AG04449 (cell line): ENCODE measurements around the gene RTKN.
"Not testable (repeated sequence)": the region's sequence is repeated elsewhere in the genome, so short reads cannot be mapped to it uniquely, and the experiment has no call there.

Experiments
- CTCF ChIA-PET: fragments of 350-600 bp; formaldehyde crosslinking; extraction: SDS; loops from one replicate; lab custom pipeline; 2021; ENCODE audit warnings: antibody characterized with exemption; lab: Yijun Ruan, JAX
- POLR2A ChIA-PET: fragments of 400-600, 350-600 bp; formaldehyde crosslinking; extraction: SDS; loops from one replicate; lab custom pipeline; 2020; ENCODE audit warnings: antibody characterized with exemption, inconsistent platforms; lab: Yijun Ruan, JAX
- DNase-seq: peaks from one replicate; pipeline ENCODE4 v3.0.0-alpha.2; 2010; ENCODE audit warnings: low read depth, low spot score
- H3K4me3 ChIP-seq: 2 replicates; pipeline ENCODE4 v1.5.1; 2011; ENCODE audit warnings: low read depth, mild to moderate bottlenecking, control low read depth, low read length
- CTCF ChIP-seq: IDR thresholded peaks from one replicate; pipeline ENCODE4 v1.5.1; 2011; ENCODE audit warnings: mild to moderate bottlenecking, moderate library complexity, low read length, control low read depth, inconsistent platforms; ENCODE audit not compliant: insufficient read depth; ENCODE audit errors: missing control alignments

Gene RTKN

GRCh38 chr2:74447230-74447999 is 5.7 kb upstream of the RTKN start:
- no peak for TF ChIP-seq CTCF
- ChIA-PET CTCF (no interaction called here), POLR2A (no interaction called here)
- DNase-seq = no peak
- H3K4me3 ChIP-seq = no peak overlapping the region

DNA sequence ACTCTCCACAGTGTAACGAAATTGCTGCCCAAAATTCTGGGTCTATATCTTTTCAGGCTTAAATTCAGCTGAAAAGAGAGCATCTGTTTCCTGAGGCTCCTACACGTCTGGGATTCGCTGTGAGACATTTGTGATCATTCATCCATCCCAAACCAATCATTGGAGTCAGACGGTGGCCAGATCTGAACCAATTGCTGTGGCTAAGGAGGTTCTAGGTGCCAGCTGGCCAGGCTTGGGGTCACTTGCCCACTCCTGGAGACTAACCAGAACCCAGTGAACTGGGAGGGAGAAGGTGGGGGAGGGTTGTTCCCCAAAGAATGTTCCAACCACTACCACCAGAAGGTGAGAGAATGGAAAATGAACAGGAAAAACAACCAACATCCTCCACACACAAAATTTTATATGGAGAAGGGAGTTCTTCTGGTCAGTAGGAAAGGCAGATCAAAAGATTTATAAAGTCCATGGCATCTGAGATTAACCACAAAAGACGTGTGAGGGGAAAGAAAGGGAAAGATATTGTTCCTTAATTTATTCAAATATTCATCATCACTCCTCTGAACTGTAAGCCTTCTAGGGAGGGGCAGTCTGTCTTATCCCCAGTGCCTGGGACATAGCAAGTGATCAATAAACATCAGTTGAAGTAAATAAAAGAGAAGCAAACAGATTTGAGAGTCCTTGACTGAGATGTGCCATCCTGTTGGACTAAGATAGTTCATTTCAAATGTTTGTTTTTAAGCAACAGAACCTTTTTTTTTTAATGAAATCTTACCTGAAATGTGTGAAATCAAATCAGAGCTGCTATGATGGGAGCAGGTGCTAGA is 3.0 kb upstream of the RTKN start:
- POLR2A ChIA-PET = interaction anchor here (1.3 kb wide), 1 partner anchor 14 kb away, joined by 4 read pairs; the partner anchor contains the start of gene WBP1
- H3K4me3 ChIP-seq = no peak overlapping the region
- TF ChIP-seq CTCF = no peak
- DNase-seq = no peak
- CTCF ChIA-PET = interaction anchor here (1.0 to 2.4 kb wide), 2 partner anchors 10 to 53 kb away, joined by 3 to 10 read pairs; no protein-coding TSS in a partner anchor

DNA sequence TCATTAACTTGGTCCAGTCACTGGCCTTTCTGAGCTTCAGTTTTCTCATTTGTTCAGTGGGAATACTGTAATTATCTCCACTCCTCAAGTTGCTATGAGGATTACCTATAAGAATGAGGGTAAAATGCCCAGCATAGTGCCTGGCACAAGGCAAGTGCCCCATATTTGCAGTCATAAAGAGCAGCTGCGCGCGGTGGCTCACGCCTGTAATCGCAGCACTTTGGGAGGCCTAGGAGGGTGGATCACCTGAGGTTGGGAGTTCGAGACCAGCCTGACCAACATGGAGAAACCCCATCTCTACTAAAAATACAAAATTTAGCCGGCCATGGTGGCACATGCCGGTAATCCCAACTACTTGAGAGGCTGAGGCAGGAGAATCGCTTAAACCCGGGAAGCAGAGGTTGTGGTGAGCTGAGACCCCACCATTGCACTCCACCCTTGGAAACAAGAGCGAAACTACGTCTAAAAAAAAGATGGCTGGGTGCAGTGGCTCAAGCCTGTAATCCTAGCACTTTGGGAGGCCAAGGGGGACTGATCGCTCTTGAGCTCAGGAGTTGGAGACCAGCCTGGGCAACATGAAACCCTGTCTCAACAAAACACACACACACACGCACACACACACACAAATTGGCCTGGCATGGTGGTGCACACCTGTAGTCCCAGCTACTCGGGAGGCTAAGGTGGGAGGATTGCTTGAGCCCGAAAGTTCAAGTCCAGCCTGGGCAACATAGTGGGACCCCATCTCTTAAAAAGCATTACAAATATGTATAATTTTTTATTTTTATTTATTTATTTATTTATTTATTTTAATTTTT is 953 bp upstream of the RTKN start:
- POLR2A ChIA-PET, DNase-seq, H3K4me3 ChIP-seq: not testable (repeated sequence)
- CTCF ChIA-PET = interaction anchor here (1.2 to 1.5 kb wide), 4 partner anchors 12 to 53 kb away, joined by 3 to 4 read pairs (median 4); partner anchors contain the start of gene INO80B

DNA sequence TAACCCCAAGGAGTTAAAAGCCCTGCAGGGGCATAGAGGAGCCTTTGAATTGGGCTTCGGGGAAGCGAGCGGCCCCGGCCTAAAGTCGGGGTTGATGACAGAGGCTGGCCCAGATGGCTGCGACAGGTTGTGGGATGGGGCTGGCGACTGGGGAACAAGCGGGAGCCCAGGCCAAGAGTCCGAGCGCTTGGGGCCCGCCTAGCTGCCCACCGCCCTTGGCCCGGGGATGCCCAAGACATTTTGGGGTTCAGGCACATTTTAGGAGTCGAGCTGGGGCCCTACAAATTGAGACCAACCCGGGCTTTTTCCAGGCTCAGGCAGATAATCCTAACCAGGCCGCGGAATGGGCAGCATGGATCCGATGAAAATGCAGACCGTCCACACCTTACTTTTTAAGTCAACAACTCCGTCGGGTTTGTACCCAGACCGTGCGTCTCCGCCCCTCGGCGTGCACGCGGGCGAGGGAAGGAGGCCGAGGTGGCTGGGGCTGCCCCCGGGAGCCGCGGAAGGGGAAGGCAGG is 507 bp downstream of the RTKN start:
- TF ChIP-seq CTCF = no peak
- ChIA-PET CTCF (interaction anchor here (1.2 to 2.7 kb wide), 4 partner anchors 10 to 106 kb away, joined by 6 to 16 read pairs (median 8); partner anchors contain the start of gene INO80B), POLR2A (no interaction called here)
- DNase-seq = no peak
- no peak overlapping the region for H3K4me3 ChIP-seq

DNA sequence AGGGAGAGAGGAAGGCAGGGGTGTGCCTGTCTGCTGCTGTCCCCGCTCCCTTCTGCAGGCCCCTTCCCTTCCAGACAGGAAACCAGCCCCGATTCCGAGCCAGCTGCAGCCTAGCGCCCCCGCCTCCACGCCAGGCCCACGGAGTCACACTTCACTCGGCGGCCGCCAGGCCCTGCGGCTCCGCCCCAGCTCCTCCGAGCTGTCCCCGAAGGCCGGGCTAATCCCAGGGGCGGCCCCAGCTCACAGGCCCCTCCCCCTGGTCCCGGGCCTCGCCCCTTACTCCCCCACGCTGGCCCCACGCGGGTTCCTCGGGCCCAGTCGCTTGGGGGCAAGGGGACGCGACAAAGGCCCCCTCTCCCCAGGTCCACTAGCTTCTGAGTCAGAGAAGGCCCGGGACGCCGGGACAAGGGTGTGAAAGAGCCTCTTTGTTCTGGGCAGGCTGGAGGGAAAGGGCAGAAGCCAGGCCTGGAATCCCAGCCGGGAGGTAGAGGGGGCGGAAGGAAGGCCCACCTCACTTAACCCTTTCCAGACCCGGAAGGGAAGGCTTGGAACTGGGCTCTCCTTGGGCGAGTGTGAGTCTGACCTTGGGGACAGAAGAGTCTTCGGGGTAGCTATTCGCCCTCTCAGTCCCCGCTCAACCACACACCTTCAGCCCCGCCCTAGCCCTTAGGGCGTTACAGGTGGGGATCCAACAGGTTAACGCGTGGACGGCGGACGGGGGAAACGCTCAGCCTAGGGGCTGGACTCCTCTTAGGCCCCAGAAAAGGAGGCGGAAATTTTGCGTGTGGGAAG is 1.2 kb downstream of the RTKN start:
- peak; percentile 49 for TF ChIP-seq CTCF
- POLR2A ChIA-PET = interaction anchor here (0.6 to 1.1 kb wide), 5 partner anchors 13 to 35 kb away, joined by 3 to 8 read pairs (median 3); partner anchors contain the start of genes INO80B and WBP1
- H3K4me3 ChIP-seq = peak overlapping the region; percentile 71
- no peak for DNase-seq
- CTCF ChIA-PET = interaction anchor here (1.1 to 2.7 kb wide), 9 partner anchors 10 to 106 kb away, joined by 3 to 16 read pairs (median 7); partner anchors contain the start of genes CCDC142, INO80B and TTC31
